Stomach (tissue), 9 donors: ENCODE data around the gene AQP10. TPM values are rescaled to one million over a fixed set of nuclear protein-coding genes. Genes with fewer than 3 reads are reported as not detected.
"Not testable (repeated sequence)": the region's sequence is repeated elsewhere in the genome, so short reads cannot be mapped to it uniquely, and the experiment has no call there.

Source experiments
- DNase-seq, 2 donors: peaks; one replicate each; pipeline versions ENCODE4 v3.0.0 to v3.0.0-alpha.2; 2013 to 2019
- H3K27ac ChIP-seq, 5 donors: fragments of 200-600 bp in 4 of 5; sonication (generic) in 4 of 5; one replicate each; pipeline ENCODE4 v1.5.1; 2013 to 2019; ENCODE audit warnings: mild to moderate bottlenecking in 1 of 5, moderate library complexity in 1 of 5
- H3K27me3 ChIP-seq, 3 donors: fragments of 200-600 bp; sonication (generic); one replicate each; pipeline ENCODE4 v1.5.1; 2017 to 2019; ENCODE audit warnings: mixed run types in 1 of 3
- H3K36me3 ChIP-seq, 4 donors: fragments of 200-600 bp; sonication (generic); 1 replicate in 3 of 4; 2 replicates in 1 of 4; pipeline ENCODE4 v1.5.1; 2016 to 2019
- H3K4me1 ChIP-seq, 4 donors: fragments of 200-600 bp; sonication (generic); one replicate each; pipeline ENCODE4 v1.5.1; 2016 to 2019
- H3K4me3 ChIP-seq, 4 donors: fragments of 200-600 bp; sonication (generic) in 3 of 4; one replicate each; pipeline ENCODE4 v1.5.1; 2016 to 2019; ENCODE audit warnings: mild to moderate bottlenecking in 1 of 4
- H3K9me3 ChIP-seq, 4 donors: fragments of 200-600 bp; sonication (generic); one replicate each; pipeline ENCODE4 v1.5.1; 2016 to 2019
- CTCF ChIP-seq, 7 experiments: fragments of 450-650 bp in 4 of 7; fragments of 200-600 bp in 3 of 7; sonication (generic) in 3 of 7; IDR thresholded peaks; one replicate each; pipeline ENCODE4 v1.5.1; 2016 to 2019; ENCODE audit warnings: antibody characterized with exemption in 7 of 7, control low read depth in 2 of 7, mild to moderate bottlenecking in 1 of 7
- EP300 ChIP-seq: sonication (generic); formaldehyde crosslinking; IDR thresholded peaks from one replicate; pipeline ENCODE4 v1.6.1; 2017; ENCODE audit warnings: antibody characterized with exemption
- POLR2A ChIP-seq, 4 donors: fragments of 450-650 bp; IDR thresholded peaks; one replicate each; pipeline ENCODE4 v1.6.1; 2016; ENCODE audit warnings: antibody characterized with exemption in 4 of 4, control low read depth in 2 of 4, mild to moderate bottlenecking in 1 of 4, moderate library complexity in 1 of 4
- POLR2AphosphoS5 ChIP-seq, 3 donors: sonication (generic); formaldehyde crosslinking; IDR thresholded peaks; one replicate each; pipeline ENCODE4 v1.6.1; 2016; ENCODE audit warnings: antibody characterized with exemption in 3 of 3
- WGBS, 5 donors: extraction: QIAGEN DNeasy Blood & Tissue Kit in 3 of 5; methylation state at CpG; one replicate each; pipeline versions ENCODE4 v1.1.5 to v1.1.7; 2013 to 2018; 5-methylcytosine and 5-hydroxymethylcytosine counted together
- intact Hi-C: fragments of 100-400 bp; cut with DNase I; formaldehyde crosslinking; loops from one replicate; pipeline ENCODE4 v1.15.1; 2023; ENCODE audit warnings: low total_unique reads
- polyA plus RNA-seq, 3 donors: library from polyadenylated mRNA; stranded (reverse); fragments of 200-250 nt; gene quantifications; one replicate each; pipeline ENCODE4 v1.2.3, GENCODE V29; 2013
- small RNA-seq, 4 donors: library from RNA; depleted of rRNA; stranded (forward); fragments of <200 nt; gene quantifications; one replicate each; pipeline ENCODE3, GENCODE V24; 2016
- total RNA-seq, 5 donors: library from RNA; depleted of rRNA; stranded (reverse); fragments of >200 nt; gene quantifications; one replicate each; pipeline versions ENCODE4 v1.1.0 to v1.2.3, GENCODE V29; 2014 to 2016
- donor health status: healthy with polysubstance abuse.
- donor health status: Bipolar disorder and iron deficiency.
- donor health status: healthy.

AQP10 gene
- total and polyA plus RNA-seq, 8 donors: not detected

DNA sequence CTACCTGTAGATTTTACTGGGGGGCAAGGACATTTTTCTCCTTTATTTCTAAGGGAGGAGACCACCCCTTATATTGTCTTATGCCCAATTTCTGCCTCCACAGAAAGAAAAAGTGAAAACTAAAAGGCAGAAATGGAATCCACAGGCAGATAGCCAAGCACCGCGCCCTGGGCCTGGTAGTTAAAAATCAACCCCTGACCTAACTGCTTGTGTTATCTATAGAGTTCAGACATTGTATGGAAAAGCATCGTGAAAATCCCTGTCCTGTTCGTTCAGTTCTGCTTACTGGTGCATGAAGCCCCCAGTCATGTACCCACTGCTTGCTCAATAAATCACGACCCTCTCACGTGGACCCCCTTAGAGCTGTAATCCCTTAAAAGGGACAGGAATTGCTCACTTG is 50.5 kb downstream of the AQP10 start:
- Histone ChIP-seq H3K27me3 (no peaks in the 10 kb centered on the region), H3K27ac (no peak overlapping the region), H3K4me1 (no peaks in the 10 kb centered on the region), H3K36me3 (no peaks in the 10 kb centered on the region), H3K4me3 (no peak overlapping the region), H3K9me3 (no peaks in the 10 kb centered on the region)
- intact Hi-C loops: no loop called here
- 52 to 72% (median 57%) methylated on average over 6 of the region's 6 CpGs for WGBS, 5 donors
- no peak for DNase-seq
- TF ChIP-seq CTCF (IDR thresholded peaks at IDR 0.05): no peak
- TF ChIP-seq POLR2AphosphoS5 (IDR thresholded peaks at IDR 0.05): no peak
- TF ChIP-seq EP300: no peak
- no peak for TF ChIP-seq POLR2A (IDR thresholded peaks at IDR 0.05)

- DNase-seq, intact Hi-C loops, H3K9me3 ChIP-seq, H3K36me3 ChIP-seq, H3K27ac ChIP-seq, H3K4me1 ChIP-seq, H3K4me3 ChIP-seq, H3K27me3 ChIP-seq: not testable (repeated sequence)
- 71 to 89% (median 79%) methylated on average over 7 of the region's 7 CpGs for WGBS, 5 donors
Measured at GRCh38 chr1:154373777-154374357, 53.0 kb downstream of the AQP10 start.

Small RNA genes within 50 kb of the gene (small RNA-seq; reads per million reads assigned to genes)
- gene RF00273 (0 to 0.20 (median 0.04) reads per million in 4 donors), gene RNU6-121P (0 reads per million in 4 donors), gene RNU6-239P (0 reads per million in 4 donors), gene RNU7-57P (0 reads per million in 4 donors)

Other genes with a start within 250 kb of the AQP10 start
- gene NUP210L, start 166.0 kb upstream of the AQP10 start, total RNA-seq: under 1 TPM in 1 of 5 donors, not detected in 4; 0.18 TPM
- not detected for gene NUP210L, start 166.0 kb upstream of the AQP10 start, polyA plus RNA-seq
- gene TPM3, start 129.0 kb upstream of the AQP10 start, total RNA-seq: 100 to 1,000 TPM in 4 of 5 donors, 10 to 100 TPM in 1; 32.7 to 293 (median 214) TPM
- 100 to 1,000 TPM; 101 to 364 (median 159) TPM for gene TPM3, start 129.0 kb upstream of the AQP10 start, polyA plus RNA-seq
- not detected for gene CFAP141, start 114.8 kb upstream of the AQP10 start, total RNA-seq
- not detected for gene CFAP141, start 114.8 kb upstream of the AQP10 start, polyA plus RNA-seq
- gene UBAP2L, start 100.1 kb upstream of the AQP10 start, total RNA-seq: 100 to 1,000 TPM in 2 of 5 donors, 10 to 100 TPM in 3; 25.2 to 109 (median 90.6) TPM
- 10 to 100 TPM; 41.1 to 44.8 (median 43.4) TPM for gene UBAP2L, start 100.1 kb upstream of the AQP10 start, polyA plus RNA-seq
- gene HAX1, start 48.5 kb upstream of the AQP10 start, total RNA-seq: 100 to 1,000 TPM in 1 of 5 donors, 10 to 100 TPM in 4; 36.2 to 167 (median 61.0) TPM
- 100 to 1,000 TPM; 100 to 136 (median 120) TPM for gene HAX1, start 48.5 kb upstream of the AQP10 start, polyA plus RNA-seq
- gene ATP8B2, start 4.4 kb downstream of the AQP10 start, total RNA-seq: 10 to 100 TPM; 37.4 to 64.2 (median 46.9) TPM
- 1 to 10 TPM; 5.4 to 6.3 (median 5.5) TPM for gene ATP8B2, start 4.4 kb downstream of the AQP10 start, polyA plus RNA-seq
- 10 to 100 TPM; 12.7 to 73.9 (median 37.4) TPM for gene IL6R, start 84.2 kb downstream of the AQP10 start, total RNA-seq
- gene IL6R, start 84.2 kb downstream of the AQP10 start, polyA plus RNA-seq: 1 to 10 TPM; 1.9 to 4.1 (median 4.0) TPM
- gene TDRD10, start 181.1 kb downstream of the AQP10 start, total RNA-seq: 1 to 10 TPM in 2 of 5 donors, under 1 TPM in 1, not detected in 2; 0.18 to 1.7 (median 1.0) TPM
- gene TDRD10, start 181.1 kb downstream of the AQP10 start, polyA plus RNA-seq: 1 to 10 TPM in 2 of 3 donors, under 1 TPM in 1; 0.81 to 4.1 (median 2.4) TPM
- 10 to 100 TPM in 2 of 5 donors, 1 to 10 TPM in 2, under 1 TPM in 1; 0.87 to 13.8 (median 4.9) TPM for gene SHE, start 181.3 kb downstream of the AQP10 start, total RNA-seq
- gene SHE, start 181.3 kb downstream of the AQP10 start, polyA plus RNA-seq: 1 to 10 TPM; 2.9 to 5.2 (median 4.0) TPM
- 100 to 1,000 TPM in 1 of 5 donors, 10 to 100 TPM in 4; 20.4 to 137 (median 24.2) TPM for gene UBE2Q1, start 237.6 kb downstream of the AQP10 start, total RNA-seq
- 10 to 100 TPM; 25.0 to 32.8 (median 31.9) TPM for gene UBE2Q1, start 237.6 kb downstream of the AQP10 start, polyA plus RNA-seq
- gene CHRNB2, start 246.7 kb downstream of the AQP10 start, total RNA-seq: under 1 TPM in 2 of 5 donors, not detected in 3; under 0.01 to 0.37 TPM
- gene CHRNB2, start 246.7 kb downstream of the AQP10 start, polyA plus RNA-seq: under 1 TPM in 2 of 3 donors, not detected in 1; 0.12 to 0.38 TPM